GM12878 (cell line): Measurements from ENCODE around the gene SLC24A3. TPM values are rescaled to one million over a fixed set of nuclear protein-coding genes. Genes with fewer than 3 reads are reported as not detected.

Source experiments
- ATAC-seq: fragments of 200-7000 bp; cut with Tn5 transposase; 3 replicates; pipeline ENCODE4 v1.9.1; 2020; ENCODE audit warnings: mild to moderate bottlenecking, moderate library complexity
- BruUV-seq: library from RNA; stranded (reverse); fragments of 400-500 nt; replicated peaks from 2 replicates; lab custom pipeline; 2021; lab: Mats Ljungman, UMichigan
- CTCF ChIA-PET: fragments of 300-600 bp; sonication (Branson Sonifier 250); formaldehyde crosslinking; extraction: SDS; loops from one replicate; lab custom pipeline; 2021; ENCODE audit warnings: inconsistent platforms; lab: Yijun Ruan, JAX
- POLR2A ChIA-PET: fragments of 350-600 bp; formaldehyde crosslinking; extraction: SDS; loops from one replicate; lab custom pipeline; 2021; ENCODE audit warnings: inconsistent platforms; lab: Charles Lee
- RAD21 ChIA-PET: fragments of 300-600 bp; sonication (Branson Sonifier 250); formaldehyde crosslinking; loops from one replicate; lab custom pipeline; 2023; ENCODE audit warnings: antibody characterized with exemption; ENCODE audit not compliant: unreplicated experiment; lab: Charles Lee
- SMC1A ChIA-PET: fragments of 300-600 bp; sonication (Branson Sonifier 250); formaldehyde crosslinking; loops from one replicate; lab custom pipeline; 2023; ENCODE audit not compliant: unreplicated experiment, uncharacterized antibody; lab: Charles Lee
- DNase-seq: peaks from one replicate; pipeline ENCODE4 v3.0.0-alpha.2; 2011; ENCODE audit warnings: low read depth, low spot score
- FAIRE-seq: peaks from 3 replicates; lab custom pipeline; 2011; peaks lifted over from hg19 to GRCh38; lab: Jason Lieb, UNC
- H2AFZ ChIP-seq: 2 replicates; pipeline ENCODE4 v1.6.0; 2011; ENCODE audit warnings: low read depth, low read length, control low read depth; ENCODE audit not compliant: control insufficient read depth
- H3K27ac ChIP-seq: 2 replicates; pipeline ENCODE4 v1.5.1; 2011; ENCODE audit warnings: control low read depth; ENCODE audit not compliant: control insufficient read depth, insufficient read depth
- H3K27me3 ChIP-seq, 2 experiments: replicated peaks in 1 of 2; 2 replicates each; pipeline versions ENCODE4 v1.6.0 to v1.6.1; 2011; ENCODE audit warnings: low read length in 1 of 2; ENCODE audit not compliant: control insufficient read depth in 2 of 2, insufficient read depth in 2 of 2
- H3K36me3 ChIP-seq, 2 experiments: 2 replicates each; pipeline ENCODE4 v1.5.1; 2011; ENCODE audit warnings: low read length in 1 of 2; ENCODE audit not compliant: control insufficient read depth in 2 of 2, insufficient read depth in 2 of 2
- H3K4me1 ChIP-seq: 2 replicates; pipeline ENCODE4 v1.6.1; 2011; ENCODE audit warnings: mild to moderate bottlenecking, low read length, moderate library complexity, mixed read lengths; ENCODE audit not compliant: control insufficient read depth, insufficient read depth
- H3K4me2 ChIP-seq: 2 replicates; pipeline ENCODE4 v1.6.0; 2011; ENCODE audit warnings: control low read depth; ENCODE audit not compliant: control insufficient read depth, insufficient read depth
- H3K4me3 ChIP-seq: fragments of 200-600 bp; sonication (generic); 2 replicates; pipeline ENCODE4 v1.5.1; 2016
- H3K79me2 ChIP-seq: 2 replicates; pipeline ENCODE4 v1.6.0; 2011; ENCODE audit warnings: low read length; ENCODE audit not compliant: control insufficient read depth, insufficient read depth
- H3K9ac ChIP-seq: 2 replicates; pipeline ENCODE4 v1.8.0; 2011; ENCODE audit warnings: low read length, control low read depth, mixed read lengths; ENCODE audit not compliant: control insufficient read depth, insufficient read depth
- H3K9me3 ChIP-seq: replicated peaks from 3 replicates; pipeline ENCODE4 v1.5.1; 2011; ENCODE audit warnings: mild to moderate bottlenecking, low read length; ENCODE audit not compliant: control insufficient read depth, insufficient read depth
- H4K20me1 ChIP-seq: 2 replicates; pipeline ENCODE4 v1.6.0; 2011; ENCODE audit not compliant: control insufficient read depth, insufficient read depth
- CHD2 ChIP-seq: IDR thresholded peaks from 2 replicates; pipeline ENCODE4 v1.6.1; 2011; ENCODE audit warnings: low read depth, low read length, improper control_type of control experiment, borderline replicate concordance
- CREB1 ChIP-seq: IDR thresholded peaks from 2 replicates; pipeline ENCODE4 v1.6.1; 2012; ENCODE audit warnings: low read depth, mild to moderate bottlenecking, inconsistent platforms
- FOXK2 ChIP-seq: fragments of 450-650 bp; IDR thresholded peaks from 2 replicates; pipeline ENCODE4 v1.6.1; 2017; ENCODE audit warnings: mild to moderate bottlenecking, moderate library complexity
- IRF4 ChIP-seq: IDR thresholded peaks from 2 replicates; pipeline ENCODE4 v1.6.1; 2011; ENCODE audit warnings: low read depth, low read length
- JUNB ChIP-seq: IDR thresholded peaks from 2 replicates; pipeline ENCODE4 v1.6.1; 2016; ENCODE audit warnings: antibody characterized with exemption, mild to moderate bottlenecking
- MAX ChIP-seq: IDR thresholded peaks from 2 replicates; pipeline ENCODE4 v1.6.1; 2012; ENCODE audit warnings: low read depth, low read length, improper control_type of control experiment
- NKRF ChIP-seq: fragments of 450-650 bp; conservative IDR thresholded peaks from 2 replicates; pipeline ENCODE4 v1.6.1; 2017; ENCODE audit warnings: mild to moderate bottlenecking, moderate library complexity
- NR2C2 ChIP-seq: IDR thresholded peaks from 2 replicates; pipeline ENCODE4 v1.6.1; 2011; ENCODE audit warnings: borderline replicate concordance, low read depth; ENCODE audit not compliant: control insufficient read depth, insufficient read length
- TARDBP ChIP-seq: IDR thresholded peaks from 2 replicates; pipeline ENCODE4 v1.6.1; 2016; ENCODE audit warnings: borderline replicate concordance
- ZZZ3 ChIP-seq: IDR thresholded peaks from 2 replicates; pipeline ENCODE4 v1.6.1; 2011; ENCODE audit warnings: low read depth; ENCODE audit not compliant: control insufficient read depth, insufficient read length
- WGBS: methylation state at CpG from one replicate; pipeline ENCODE4 v1.1.6; 2016; ENCODE audit warnings: low lambda C conversion rate; ENCODE audit not compliant: insufficient replicate concordance, insufficient coverage; ENCODE audit errors: missing lambda C conversion rate; 5-methylcytosine and 5-hydroxymethylcytosine counted together
- in situ Hi-C: fragments of 300-500 bp; cut with MboI; formaldehyde crosslinking; loops from 9 replicates; pipeline ENCODE4 v1.14.3; 2018; ENCODE audit warnings: mixed read lengths
- intact Hi-C: fragments of 100-400 bp; cut with micrococcal nuclease; formaldehyde crosslinking; loops from one replicate; pipeline ENCODE4 v1.14.2; 2022; ENCODE audit not compliant: unreplicated experiment
- polyA plus RNA-seq, 11 experiments: library from polyadenylated mRNA; depleted of rRNA in 4 of 11; unstranded in 6 of 11; stranded (reverse) in 5 of 11; fragments of >200 nt; fragmentation: Nextera tagmentation in 4 of 11; fragmentation: Illumina TruSeq in 1 of 11; extraction: Ambion mirVana in 4 of 11; extraction: Trizol in 1 of 11; gene quantifications; 1 replicate in 1 of 11; 2 replicates in 10 of 11; pipeline versions ENCODE4 v1.2.1 to v1.2.3, GENCODE V29; 2011 to 2016; ENCODE audit warnings: inconsistent platforms in 2 of 11, missing spikeins in 2 of 11, low read depth in 1 of 11
- total RNA-seq, 4 experiments: library from RNA; depleted of rRNA in 3 of 4; stranded (reverse); fragments of >200 nt in 3 of 4; fragmentation: Illumina TruSeq in 1 of 4; extraction: Trizol in 1 of 4; gene quantifications; 2 replicates each; pipeline versions ENCODE4 v1.2.1 to v1.2.3, GENCODE V29; 2013 to 2021

Gene SLC24A3
- total and polyA plus RNA-seq, 10 of the 15 experiments (the other 5 are each of a cell fraction or from before 2014, with no cell fraction given), result 0.04 TPM; not detected in 9

GRCh38 chr20:19530006-19530405, 317.6 kb downstream of the SLC24A3 start:
- ChIA-PET CTCF (no interaction called here), SMC1A (interaction anchor here (1.4 kb wide), 1 partner anchor 22 kb away, joined by 3 read pairs; no protein-coding TSS in a partner anchor), POLR2A (no interaction called here), RAD21 (no interaction called here)
- Histone ChIP-seq H2AFZ (no peak overlapping the region), H4K20me1 (no peaks in the 10 kb centered on the region), H3K4me1 (no peaks in the 10 kb centered on the region), H3K4me2 (no peak overlapping the region), H3K4me3 (no peak overlapping the region), H3K9ac (no peak overlapping the region), H3K9me3 (no peaks in the 10 kb centered on the region; the same call in 2 of the 3 replicates), H3K79me2 (no peaks in the 10 kb centered on the region), H3K36me3 (no peaks in the 10 kb centered on the region), H3K27ac (no peak overlapping the region), H3K27me3 (no peaks in the 10 kb centered on the region; a peak in 1 of 4 replicates)
- intact Hi-C loops, result no loop called here
- WGBS, result 16% methylated on average over 5 of the region's 5 CpGs
- in situ Hi-C loops, result no loop called here
- TF ChIP-seq CREB1, result no peak
- TF ChIP-seq JUNB, result no peak
- no peak for TF ChIP-seq NR2C2
- no peak for TF ChIP-seq ZZZ3
- no peak for TF ChIP-seq CHD2
- no peak for TF ChIP-seq IRF4
- no peak for TF ChIP-seq MAX
- no peak for TF ChIP-seq NKRF
- TF ChIP-seq TARDBP, result no peak
- TF ChIP-seq FOXK2, result no peak
- no peak for DNase-seq
- no peak for ATAC-seq
- no peak for FAIRE-seq
- no TSS peak for BruUV-seq
